GM18870 (cell line): ENCODE data around the gene PVR.
"Not testable (repeated sequence)": the region's sequence is repeated elsewhere in the genome, so short reads cannot be mapped to it uniquely, and the experiment has no call there.

Experiments used
- ATAC-seq: cut with Tn5 transposase; IDR thresholded peaks from one replicate; pipeline ENCODE4 v1.9.1; 2021; ENCODE audit warnings: moderate library complexity; ENCODE audit not compliant: unreplicated experiment

The PVR gene

DNA sequence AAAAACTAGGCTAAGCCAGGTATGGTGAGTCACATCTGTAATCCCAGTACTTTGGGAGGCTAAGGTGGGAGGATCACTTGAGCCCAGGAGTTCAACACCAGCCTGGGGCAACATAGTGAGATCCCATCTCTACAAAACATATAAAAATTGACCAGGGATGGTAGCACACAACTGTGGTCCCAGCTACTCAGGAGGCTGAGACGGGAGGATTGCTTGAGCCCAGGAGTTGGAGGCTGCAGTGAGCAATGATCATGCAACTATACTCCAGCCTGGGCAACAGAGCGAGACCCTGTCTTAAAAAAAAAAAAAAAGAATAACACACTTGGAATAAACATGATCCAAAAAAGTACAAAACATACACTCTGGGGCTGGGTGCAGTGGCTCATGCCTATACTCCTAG lies 26.3 kb downstream of the PVR start:
- ATAC-seq, result not testable (repeated sequence)

DNA sequence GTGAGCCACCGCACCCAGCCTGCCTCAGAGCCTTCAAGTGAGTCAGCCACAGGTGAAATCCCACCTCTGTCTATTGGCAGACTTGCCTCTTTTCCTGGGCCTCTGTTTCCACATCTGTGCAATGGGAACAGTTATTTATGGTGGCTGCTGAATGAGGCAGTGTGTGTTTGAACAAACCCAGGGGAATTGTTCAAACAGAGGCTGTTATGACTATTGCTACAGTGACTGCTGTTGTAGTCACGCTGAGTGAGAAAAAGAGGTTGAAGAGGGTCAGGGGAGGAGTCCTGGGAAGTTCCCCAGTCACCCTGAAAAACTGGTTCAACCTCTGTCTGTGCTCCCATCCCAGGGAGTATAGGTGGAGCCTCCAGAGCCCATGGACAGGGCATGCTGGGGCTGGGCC lies 27.7 kb downstream of the PVR start, which contains the start of gene CEACAM19:
Gene CEACAM19, plus strand, starts transcription at position 83 of the 400 bp plus-strand sequence. CDS start 450 bp downstream, outside the sequence.
- ATAC-seq, result no peak

DNA sequence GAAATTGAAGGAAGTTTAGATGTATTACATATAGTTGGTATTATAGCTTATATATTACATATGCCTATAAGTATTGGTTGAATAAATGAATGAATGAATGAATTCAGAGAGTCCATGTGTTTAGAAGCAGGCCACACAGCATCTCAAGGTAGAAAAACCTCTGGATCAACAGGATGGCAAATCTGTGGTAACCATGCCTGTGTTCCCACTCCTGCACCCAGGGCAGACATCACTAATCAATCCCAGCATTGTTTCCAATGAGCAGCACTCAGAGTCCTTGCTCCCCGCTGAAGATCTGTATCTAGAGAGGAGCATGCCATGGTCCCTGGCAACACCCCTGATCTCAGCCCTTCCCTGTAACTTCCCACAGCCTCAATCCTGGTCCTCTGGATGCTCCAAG lies 28.5 kb downstream of the PVR start:
- ATAC-seq, result no peak

DNA sequence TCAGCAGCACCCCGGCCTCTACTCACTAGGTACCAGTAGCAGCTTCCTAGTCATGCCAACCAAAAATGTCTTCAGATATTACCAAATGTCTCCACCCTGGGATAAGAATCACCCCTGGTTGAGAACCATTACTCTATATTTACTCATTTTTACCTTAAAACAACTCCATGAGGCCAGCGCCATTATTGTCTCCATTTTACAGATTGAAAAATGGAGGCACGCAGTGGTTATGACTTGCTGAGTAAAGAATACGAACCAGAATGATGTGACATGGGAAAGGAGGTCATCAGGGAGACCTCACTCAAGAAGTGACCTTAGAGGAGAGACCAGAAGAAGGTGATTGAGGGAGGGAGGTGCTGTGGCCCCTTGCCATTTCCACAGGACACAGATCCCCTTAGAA lies 29.8 kb downstream of the PVR start:
- no peak for ATAC-seq

DNA sequence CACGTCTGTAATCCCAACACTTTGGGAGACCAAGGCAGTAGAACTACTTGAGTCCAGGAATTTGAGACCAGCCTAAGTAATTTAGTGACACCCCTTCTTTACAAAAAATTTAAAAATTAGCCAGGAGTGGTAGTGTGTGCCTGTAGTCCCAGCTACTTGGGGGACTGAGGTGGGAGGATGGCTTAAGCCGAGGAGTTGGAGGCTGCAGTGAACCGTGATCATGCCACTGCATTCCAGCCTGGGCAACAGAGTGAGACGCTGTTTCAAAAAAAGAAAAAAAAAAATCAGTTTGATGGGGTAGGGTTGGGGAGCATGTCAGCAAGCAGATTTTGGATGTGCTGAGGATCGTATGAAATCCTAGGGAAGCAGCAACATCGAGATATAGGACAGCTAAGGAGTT lies 31.8 kb downstream of the PVR start:
- ATAC-seq, result no peak

DNA sequence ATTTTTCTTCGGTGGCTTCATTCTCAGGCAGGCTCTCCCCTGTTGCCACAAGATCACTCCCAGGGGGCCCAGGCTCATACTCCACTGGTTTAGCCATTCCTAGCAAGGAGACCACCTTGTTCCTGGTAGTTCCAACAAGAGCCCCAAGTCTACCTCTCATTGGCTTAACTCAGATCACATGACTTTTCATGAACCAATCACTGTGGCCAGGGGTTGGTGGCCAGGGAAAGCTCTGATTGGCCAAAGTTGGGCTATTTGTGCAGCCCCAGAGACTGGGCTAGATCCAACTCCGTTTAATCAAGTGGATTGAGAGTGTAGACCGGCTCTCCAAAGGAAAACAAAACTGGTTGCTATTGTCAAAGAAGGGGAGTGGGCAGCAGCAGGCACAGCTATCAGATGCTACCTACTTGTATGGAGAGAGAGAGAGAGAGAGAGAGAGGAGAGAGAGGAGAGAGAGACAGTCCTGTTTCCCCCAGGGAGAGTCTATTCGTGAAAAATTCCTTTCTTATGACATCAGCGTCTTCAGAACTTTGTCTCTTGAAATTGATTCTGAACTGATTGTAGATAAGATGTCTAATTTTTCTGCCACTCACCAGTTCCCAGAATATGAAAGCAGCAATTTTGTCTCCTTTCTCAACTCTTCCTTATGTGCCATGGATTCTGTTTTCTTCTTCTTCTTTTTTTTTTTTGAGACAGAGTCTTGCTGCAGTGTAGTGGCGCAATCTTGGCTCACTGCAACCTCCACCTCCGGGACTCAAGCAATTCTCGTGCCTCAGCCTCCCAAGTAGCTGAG lies 33.5 kb downstream of the PVR start:
- no peak for ATAC-seq

DNA sequence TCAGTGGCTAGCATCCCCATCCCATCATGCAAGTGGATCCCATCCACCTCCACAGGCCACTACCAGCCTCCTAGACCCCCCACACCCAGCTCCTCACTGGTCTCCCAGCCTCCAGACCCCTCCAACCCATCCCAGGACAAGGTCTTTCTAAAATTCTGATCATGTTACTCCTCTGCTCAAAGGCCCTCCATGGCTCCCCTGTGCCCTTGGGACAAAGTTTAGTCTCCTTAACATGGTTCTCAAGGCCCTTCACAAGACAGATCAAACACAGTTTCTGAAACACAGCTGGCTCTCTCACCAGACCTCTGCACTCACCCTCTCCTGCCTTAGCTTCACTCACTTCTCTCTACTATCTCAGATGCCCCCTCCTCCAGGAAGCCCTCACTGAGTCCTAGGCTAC lies 36.8 kb downstream of the PVR start:
- no peak for ATAC-seq

DNA sequence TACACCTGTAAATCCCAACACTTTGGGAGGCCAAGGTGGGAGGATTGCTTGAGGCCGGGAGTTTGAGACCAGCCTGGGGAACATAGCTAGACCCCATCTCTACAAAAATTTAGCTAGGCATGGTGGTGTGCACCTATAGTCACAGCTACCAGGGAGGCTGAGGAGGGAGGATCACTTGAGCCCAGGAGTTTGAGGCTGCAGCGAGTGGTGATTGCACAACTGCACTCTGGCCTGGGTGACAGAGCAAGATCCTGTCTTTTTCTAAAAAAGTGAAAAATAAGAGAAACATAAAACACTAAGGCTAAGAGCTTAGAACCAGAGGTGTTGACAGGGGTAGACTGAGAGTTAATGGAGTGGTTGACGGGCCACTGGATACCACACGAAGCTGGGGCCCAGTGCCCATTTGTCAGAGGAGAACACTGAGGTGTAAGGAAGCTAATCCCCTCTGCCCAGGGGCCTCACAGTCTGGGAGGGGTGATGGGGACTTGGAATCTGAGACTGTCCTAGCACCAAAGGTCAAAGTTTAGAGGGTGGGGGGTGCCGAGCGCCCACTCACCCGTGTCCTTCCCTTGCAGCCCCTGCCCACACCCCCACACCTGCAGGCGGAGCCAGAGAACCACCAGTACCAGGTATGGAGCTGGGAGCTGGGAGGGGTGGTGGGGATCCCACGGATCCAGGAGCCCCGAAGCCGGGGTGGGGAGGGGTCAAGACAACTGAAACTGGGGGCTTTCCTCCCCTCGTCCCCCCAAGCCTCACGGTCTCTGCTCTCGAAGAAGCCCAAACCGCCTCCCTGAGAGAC lies 38.5 kb downstream of the PVR start:
- no peak for ATAC-seq

DNA sequence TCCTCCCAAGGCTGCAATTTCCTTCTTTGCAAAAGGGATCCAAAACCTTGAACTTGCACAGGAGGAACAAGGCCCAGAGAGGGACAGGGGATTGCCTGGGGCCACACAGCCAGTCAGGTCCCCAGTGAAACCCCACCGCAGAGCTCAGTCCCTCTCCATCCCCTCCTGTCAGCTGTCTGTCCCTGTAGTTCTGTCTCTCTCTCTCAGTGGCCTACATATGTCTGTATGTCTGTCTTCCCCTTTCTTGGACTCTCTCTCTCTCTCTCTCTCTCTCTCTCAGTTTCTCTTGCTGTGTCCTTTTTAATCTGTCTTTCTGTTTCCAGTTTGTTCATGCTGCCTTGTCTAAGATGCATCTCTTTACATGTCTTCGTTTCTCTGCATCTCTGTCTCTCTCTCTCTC lies 39.1 kb downstream of the PVR start:
- ATAC-seq, result no peak

DNA sequence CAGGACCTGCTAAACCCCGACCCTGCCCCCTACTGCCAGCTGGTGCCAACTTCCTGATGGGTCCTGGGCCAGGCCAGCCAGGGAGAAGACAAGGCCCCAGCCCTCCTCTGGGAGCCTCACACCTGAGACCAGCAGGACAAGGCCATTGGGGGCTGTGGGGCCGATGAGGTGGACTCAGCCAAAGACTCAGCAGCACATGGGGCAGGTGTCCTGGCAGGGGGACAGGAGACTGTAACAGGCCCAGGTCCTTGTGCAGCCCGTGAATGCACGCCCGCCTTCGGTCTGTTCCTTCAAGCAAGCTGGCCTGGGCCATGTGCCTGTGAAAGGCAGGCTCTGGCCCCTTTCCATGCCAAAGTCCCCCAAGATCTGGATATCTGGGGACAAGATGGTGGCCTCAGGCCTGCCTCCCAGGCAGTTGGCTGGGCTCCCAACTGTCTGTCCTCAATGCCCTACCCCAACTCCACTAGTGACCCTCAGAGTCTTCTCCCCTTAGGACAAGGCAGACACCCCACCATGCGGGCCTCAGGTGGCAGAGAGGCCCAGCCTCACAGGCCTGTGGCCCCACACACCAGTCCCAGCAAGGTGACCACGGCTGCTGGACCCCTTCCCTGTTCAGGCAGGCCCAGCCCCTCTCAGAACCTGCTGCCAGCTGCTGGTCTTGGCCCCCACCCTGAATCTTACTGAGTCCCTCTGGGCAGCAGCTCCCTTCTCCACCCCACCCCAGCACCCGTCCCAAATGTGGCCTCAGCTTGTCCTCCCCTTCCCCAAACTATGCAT lies 39.9 kb downstream of the PVR start:
- no peak for ATAC-seq

DNA sequence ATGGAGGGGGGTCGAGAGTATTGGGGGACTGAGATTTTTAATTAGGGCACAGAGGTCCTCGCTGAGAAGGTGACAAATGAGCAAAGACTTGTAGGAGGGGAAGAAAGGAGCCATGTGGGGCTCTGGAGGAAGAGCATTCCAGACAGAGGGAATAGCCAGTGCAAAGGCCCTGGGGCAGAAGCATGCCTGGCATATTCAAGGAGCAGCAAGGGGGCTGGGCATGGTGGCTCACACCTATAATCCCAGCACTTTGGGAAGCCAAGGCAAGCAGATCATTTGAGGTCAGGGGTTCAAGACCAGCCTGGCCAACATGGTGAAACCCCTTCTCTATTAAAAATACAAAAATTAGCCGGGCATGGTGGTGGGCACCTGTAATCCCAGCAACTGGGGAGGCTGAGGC lies 40.7 kb downstream of the PVR start:
- not testable (repeated sequence) for ATAC-seq

DNA sequence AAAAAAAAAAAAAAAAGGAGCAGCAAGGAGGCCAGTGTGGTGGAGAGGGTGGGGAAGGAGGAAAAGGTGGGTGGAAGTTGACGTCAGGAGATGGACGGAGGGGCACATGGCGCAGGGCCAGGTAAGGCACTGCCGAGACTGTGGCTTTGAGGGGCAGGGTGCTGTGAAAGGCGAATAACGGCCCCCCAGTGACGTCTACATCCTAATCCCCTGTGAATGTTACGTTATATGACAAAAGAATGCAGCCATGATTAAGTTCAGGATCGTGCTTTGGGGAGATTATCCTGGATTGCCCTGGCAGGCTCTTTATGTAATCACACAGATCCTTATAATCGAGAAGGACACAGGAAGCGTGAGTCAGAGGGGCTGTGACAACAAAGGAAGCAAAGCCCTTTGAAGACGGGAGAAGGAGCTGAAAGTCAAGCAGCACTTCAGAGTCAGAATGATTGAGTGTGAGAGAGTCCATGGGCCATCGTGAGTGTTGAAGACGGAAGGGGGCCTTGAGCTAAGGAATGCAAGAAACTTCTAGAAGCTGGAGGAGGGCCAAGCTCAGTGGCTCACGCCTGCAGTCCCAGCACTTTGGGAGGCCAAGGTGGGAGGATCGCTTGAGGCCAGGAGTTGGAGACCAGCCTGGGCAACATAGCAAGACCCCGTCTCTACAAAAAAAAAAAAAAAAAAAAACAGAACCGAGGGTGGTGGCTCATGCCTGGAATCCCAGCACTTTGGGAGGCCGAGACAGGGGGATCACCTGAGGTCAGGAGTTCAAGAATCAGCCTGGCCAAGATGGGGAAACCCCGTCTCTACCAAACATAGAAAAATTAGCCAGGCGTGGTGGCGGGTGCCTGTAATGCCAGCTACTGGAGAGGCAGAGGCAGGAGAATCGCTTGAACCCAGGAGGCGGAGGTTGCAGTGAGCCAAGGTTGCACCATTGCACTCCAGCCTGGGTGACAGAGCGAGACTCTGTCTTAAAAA lies 41.5 kb downstream of the PVR start:
- ATAC-seq, result no peak

DNA sequence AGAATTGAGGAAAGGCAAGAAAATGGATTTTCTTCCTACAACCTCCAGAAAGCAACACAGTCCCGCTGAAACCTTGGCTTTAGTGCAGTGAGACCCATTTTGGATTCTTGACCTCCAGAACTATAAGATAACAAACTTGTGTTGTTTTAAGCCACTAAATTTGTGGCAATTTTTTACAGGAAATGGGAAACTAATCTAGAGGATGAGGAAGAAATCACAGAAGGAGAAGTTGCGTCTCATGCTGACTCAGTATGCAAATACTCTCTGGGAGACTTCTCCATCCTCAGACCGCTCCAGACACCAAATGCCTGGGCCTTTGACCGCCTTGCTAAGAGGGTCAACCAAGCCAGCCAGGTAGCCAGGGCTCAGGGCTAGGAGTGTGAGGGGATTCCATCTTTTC lies 42.2 kb downstream of the PVR start:
- no peak for ATAC-seq

DNA sequence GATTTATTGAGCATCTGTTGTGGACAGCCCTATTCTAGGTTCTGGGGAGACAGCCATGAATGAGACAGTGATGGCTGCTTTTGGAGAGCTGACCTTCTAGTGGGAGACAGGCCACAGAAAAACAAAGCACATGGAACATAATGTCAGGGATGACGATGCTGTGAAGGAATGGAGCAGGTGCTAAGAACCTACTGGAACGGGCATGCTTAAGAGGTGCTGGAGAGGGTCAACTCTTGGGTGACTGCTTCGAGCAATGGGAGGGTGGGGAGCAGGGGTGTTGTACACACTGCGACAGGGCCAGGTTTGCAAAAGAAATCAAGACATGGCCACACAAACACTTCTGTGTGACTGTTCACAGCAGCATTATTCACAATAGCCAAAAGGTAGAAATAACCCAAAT lies 43.2 kb downstream of the PVR start:
- no peak for ATAC-seq

DNA sequence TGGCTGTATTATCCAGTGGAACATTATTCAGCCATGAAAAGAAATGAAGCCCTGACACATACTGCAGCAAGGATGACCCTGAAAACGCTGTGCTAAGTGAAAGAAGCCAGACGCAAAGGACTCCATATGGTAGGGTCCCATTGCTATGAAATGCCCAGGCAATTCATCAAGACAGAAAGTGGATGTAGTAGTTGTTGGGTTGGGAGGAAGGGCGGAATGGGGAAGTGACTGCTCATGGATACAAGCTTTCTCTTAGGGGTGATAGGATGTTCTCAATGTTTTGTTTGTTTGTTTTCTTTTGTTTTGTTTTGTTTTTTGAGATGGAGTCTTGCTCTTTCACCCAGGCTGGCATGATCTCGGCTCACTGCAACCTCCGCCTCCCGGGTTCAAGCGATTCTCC lies 44.2 kb downstream of the PVR start:
- ATAC-seq, result no peak

DNA sequence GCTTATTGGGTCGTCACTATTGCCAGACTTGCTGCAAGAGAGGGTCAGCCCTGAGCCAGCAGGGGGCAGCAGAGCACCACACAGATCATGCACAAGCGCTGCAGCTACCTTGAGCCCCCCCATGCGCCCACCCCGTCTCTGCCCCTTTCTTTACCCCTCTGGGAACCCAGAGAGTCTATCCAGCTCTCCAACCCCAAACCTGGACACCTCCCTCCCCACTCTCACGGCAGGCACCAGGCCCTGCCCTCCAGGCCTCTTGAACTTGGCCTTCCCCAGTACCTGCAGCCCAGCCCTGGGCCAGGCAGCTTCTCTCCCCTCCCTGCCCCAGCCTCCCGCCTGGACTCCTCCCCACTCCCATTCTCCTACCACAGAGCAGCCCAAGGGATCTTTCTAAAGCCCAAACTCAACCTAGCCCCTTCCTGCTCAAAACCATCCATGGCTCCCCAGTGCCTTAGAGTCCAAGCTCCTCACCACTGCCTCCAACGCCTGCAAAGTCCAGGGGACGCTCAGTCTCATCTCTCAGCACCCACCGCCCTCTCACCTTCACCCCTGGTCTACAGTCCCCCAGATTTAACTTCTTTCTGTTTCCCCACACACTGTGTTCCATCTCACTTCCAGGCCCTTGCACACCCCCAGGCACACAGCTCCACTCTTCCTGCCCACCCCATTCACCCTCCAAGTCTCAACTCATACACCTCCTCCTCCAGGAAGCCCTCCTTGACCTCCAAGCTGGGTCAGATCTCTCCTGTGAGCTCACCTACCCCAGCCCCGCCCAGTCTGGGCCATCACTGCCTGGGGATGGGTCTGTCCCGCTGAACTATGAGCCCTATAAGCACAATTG lies 45.8 kb downstream of the PVR start:
- no peak for ATAC-seq

DNA sequence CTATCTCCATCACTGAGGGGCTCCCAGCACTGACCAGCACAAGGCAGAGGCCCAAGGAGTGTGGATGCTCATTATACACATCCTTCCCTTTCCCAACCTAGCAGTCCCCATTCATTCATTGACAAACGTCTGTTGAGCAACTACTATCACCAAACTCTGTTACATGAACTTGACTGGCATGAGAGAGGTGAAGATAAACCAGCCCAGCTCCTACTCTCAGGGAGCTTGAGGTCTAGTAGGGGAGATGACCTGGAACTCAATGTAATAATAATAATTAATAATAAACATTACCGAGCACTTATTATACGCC lies 46.4 kb downstream of the PVR start:
- ATAC-seq, result no peak

DNA sequence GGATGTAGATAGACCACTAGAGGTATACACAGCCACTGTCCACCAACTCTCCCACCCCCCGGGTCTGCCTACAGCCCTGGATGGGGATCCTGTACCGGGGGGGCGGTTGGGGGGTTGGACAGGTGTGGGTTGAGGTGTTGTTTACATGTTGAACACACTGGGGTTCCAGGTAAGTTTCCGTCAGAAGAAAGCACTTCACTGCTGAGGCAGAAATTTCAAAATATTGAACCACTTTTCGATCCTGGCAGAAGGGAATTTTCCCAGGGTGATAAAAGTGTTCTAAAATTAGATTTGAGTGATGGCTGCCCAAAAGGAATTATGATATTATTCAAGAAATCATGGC lies 48.6 kb downstream of the PVR start:
- no peak for ATAC-seq

DNA sequence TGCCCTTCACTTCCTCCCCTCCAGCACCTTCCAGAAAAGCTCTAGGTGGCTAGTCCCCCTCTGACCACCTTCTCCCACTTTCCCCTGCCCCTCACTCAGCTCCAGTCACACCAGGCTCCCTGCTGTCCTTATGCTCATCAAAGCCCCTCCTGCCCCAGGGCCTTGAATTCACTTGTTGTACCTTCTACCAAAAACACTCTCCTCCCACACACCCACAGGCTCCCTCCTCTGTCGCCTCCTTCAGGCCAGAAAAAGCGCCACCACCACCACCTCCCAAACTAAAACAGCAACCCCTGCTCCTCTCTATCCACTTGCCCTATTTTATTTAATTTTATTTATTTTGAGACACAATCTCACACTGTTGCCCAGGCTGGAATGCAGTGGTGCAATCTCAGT lies 50.5 kb downstream of the PVR start:
- ATAC-seq, result no peak
